SK-N-SH (cell line): ENCODE data around the gene PF4V1. TPM values are rescaled to one million over a fixed set of nuclear protein-coding genes. Genes with fewer than 3 reads are reported as not detected.

Experiments used
- CTCF ChIA-PET: fragments of 300-600, 350-600 bp; formaldehyde crosslinking; extraction: SDS; loops from one replicate; lab custom pipeline; 2021; lab: Yijun Ruan, JAX
- POLR2A ChIA-PET: fragments of 350-600 bp; sonication (Branson Sonifier 250); formaldehyde crosslinking; extraction: SDS; loops from one replicate; lab custom pipeline; 2020; ENCODE audit warnings: antibody characterized with exemption, inconsistent platforms; lab: Yijun Ruan, JAX
- DNase-seq: peaks from one replicate; pipeline ENCODE4 v3.0.0; 2012
- H2AFZ ChIP-seq: fragments of 200-600 bp; sonication (generic); 2 replicates; pipeline ENCODE4 v1.8.1; 2016; ENCODE audit warnings: antibody characterized with exemption, mild to moderate bottlenecking, low read depth
- H3F3A ChIP-seq: fragments of 200-600 bp; sonication (generic); replicated peaks from 2 replicates; pipeline ENCODE3; 2016; ENCODE audit warnings: antibody characterized with exemption, mild to moderate bottlenecking; ENCODE audit not compliant: insufficient read depth
- H3K27ac ChIP-seq, 2 experiments: fragments of 200-500 bp in 1 of 2; fragments of 200-600 bp in 1 of 2; sonication (Bioruptor generic) in 1 of 2; sonication (generic), shearing (Covaris generic) in 1 of 2; 2 replicates each; pipeline versions ENCODE4 v1.5.1 to v1.6.1; 2014 to 2016; ENCODE audit warnings: low read depth in 2 of 2, inconsistent platforms in 1 of 2, low read length in 1 of 2, mild to moderate bottlenecking in 1 of 2, mixed read lengths in 1 of 2
- H3K27me3 ChIP-seq: fragments of 200-600 bp; sonication (generic), shearing (Covaris generic); 2 replicates; pipeline ENCODE4 v1.6.1; 2016; ENCODE audit warnings: mixed run types; ENCODE audit not compliant: insufficient read depth
- H3K36me3 ChIP-seq, 2 experiments: fragments of 200-500 bp in 1 of 2; fragments of 200-600 bp in 1 of 2; sonication (Bioruptor generic) in 1 of 2; sonication (generic) in 1 of 2; replicated peaks in 1 of 2; 2 replicates each; pipeline versions ENCODE3 to v1.5.1; 2014 to 2016; ENCODE audit warnings: low read length in 1 of 2, mild to moderate bottlenecking in 1 of 2; ENCODE audit not compliant: insufficient read depth in 2 of 2, control insufficient read depth in 1 of 2
- H3K4me1 ChIP-seq, 2 experiments: fragments of 200-500 bp in 1 of 2; fragments of 200-600 bp in 1 of 2; sonication (Bioruptor generic) in 1 of 2; sonication (generic), shearing (Covaris generic) in 1 of 2; 2 replicates each; pipeline versions ENCODE4 v1.5.1 to v1.6.1; 2014 to 2016; ENCODE audit warnings: low read depth in 1 of 2, low read length in 1 of 2, mixed run types in 1 of 2; ENCODE audit not compliant: insufficient read depth in 2 of 2, control insufficient read depth in 1 of 2
- H3K4me2 ChIP-seq: fragments of 200-600 bp; sonication (generic), shearing (Covaris generic); 2 replicates; pipeline ENCODE4 v1.6.1; 2017; ENCODE audit warnings: mixed run types
- H3K4me3 ChIP-seq, 2 experiments: fragments of 200-500 bp in 1 of 2; fragments of 200-600 bp in 1 of 2; sonication (Bioruptor generic) in 1 of 2; sonication (generic), shearing (Covaris generic) in 1 of 2; 2 replicates each; pipeline versions ENCODE4 v1.5.1 to v1.8.1; 2014 to 2016; ENCODE audit warnings: low read depth in 2 of 2, inconsistent platforms in 1 of 2, low read length in 1 of 2, mild to moderate bottlenecking in 1 of 2, mixed read lengths in 1 of 2, moderate library complexity in 1 of 2
- H3K79me2 ChIP-seq: fragments of 200-600 bp; sonication (generic); 2 replicates; pipeline ENCODE4 v1.8.1; 2017; ENCODE audit warnings: mild to moderate bottlenecking; ENCODE audit not compliant: insufficient read depth
- H3K9ac ChIP-seq: fragments of 200-600 bp; sonication (generic); 2 replicates; pipeline ENCODE4 v1.6.1; 2017; ENCODE audit warnings: mixed run types
- H3K9me2 ChIP-seq: fragments of 200-600 bp; sonication (generic); 2 replicates; pipeline ENCODE4 v1.6.1; 2017; ENCODE audit warnings: mixed run types
- H3K9me3 ChIP-seq: fragments of 200-600 bp; sonication (generic); 2 replicates; pipeline ENCODE4 v1.6.1; 2017; ENCODE audit warnings: mixed run types, mild to moderate bottlenecking, moderate library complexity
- H4K20me1 ChIP-seq: fragments of 200-600 bp; sonication (generic); 2 replicates; pipeline ENCODE4 v1.6.1; 2017; ENCODE audit warnings: mild to moderate bottlenecking, mixed run types; ENCODE audit not compliant: insufficient read depth
- CHD2 ChIP-seq: fragments of 150-350 bp; IDR thresholded peaks from 2 replicates; pipeline ENCODE4 v1.6.1; 2018; ENCODE audit warnings: low read length; ENCODE audit not compliant: partially characterized antibody
- EZH2phosphoT487 ChIP-seq: fragments of 200-600 bp; sonication (generic); IDR thresholded peaks from 2 replicates; pipeline ENCODE4 v1.6.1; 2017; ENCODE audit warnings: low read depth, mixed run types, mild to moderate bottlenecking, antibody characterized with exemption, moderate library complexity, borderline replicate concordance
- FOXJ3 ChIP-seq: sonication (generic); formaldehyde crosslinking; IDR thresholded peaks from 2 replicates; pipeline ENCODE4 v1.5.1; 2020; ENCODE audit warnings: mild to moderate bottlenecking, missing genetic modification reagents
- FOXM1 ChIP-seq: IDR thresholded peaks from 2 replicates; pipeline ENCODE4 v1.4.0; 2012; ENCODE audit warnings: low read depth, mild to moderate bottlenecking
- GATA2 ChIP-seq: sonication (generic); formaldehyde crosslinking; IDR thresholded peaks from 2 replicates; pipeline ENCODE4 v1.5.0; 2020; ENCODE audit warnings: mild to moderate bottlenecking, missing genetic modification reagents
- IRF3 ChIP-seq: fragments of 150-350 bp; IDR thresholded peaks from 2 replicates; pipeline ENCODE4 v1.6.1; 2016; ENCODE audit warnings: mild to moderate bottlenecking, low read depth, low read length
- MAX ChIP-seq: IDR thresholded peaks from 2 replicates; pipeline ENCODE4 v1.4.0; 2012; ENCODE audit warnings: low read depth
- MEF2A ChIP-seq: IDR thresholded peaks from 2 replicates; pipeline ENCODE4 v1.4.0; 2012; ENCODE audit warnings: low read depth, borderline replicate concordance
- MXI1 ChIP-seq: IDR thresholded peaks from 2 replicates; pipeline ENCODE4 v1.6.1; 2012; ENCODE audit warnings: mild to moderate bottlenecking, low read depth, low read length, improper control_type of control experiment
- NFIC ChIP-seq: IDR thresholded peaks from 2 replicates; pipeline ENCODE4 v1.4.0; 2012; ENCODE audit warnings: borderline replicate concordance
- NRF1 ChIP-seq: IDR thresholded peaks from 2 replicates; pipeline ENCODE4 v1.6.1; 2012; ENCODE audit warnings: low read depth, mild to moderate bottlenecking, low read length
- REST ChIP-seq: IDR thresholded peaks from 2 replicates; pipeline ENCODE4 v1.6.1; 2012; ENCODE audit warnings: mild to moderate bottlenecking, low read depth, low read length, moderate library complexity
- RFX5 ChIP-seq: IDR thresholded peaks from 2 replicates; pipeline ENCODE4 v1.6.1; 2012; ENCODE audit warnings: mild to moderate bottlenecking, improper control_type of control experiment, low read length
- RXRA ChIP-seq: IDR thresholded peaks from 2 replicates; pipeline ENCODE4 v1.4.0; 2012; ENCODE audit warnings: low read depth, mild to moderate bottlenecking, borderline replicate concordance
- SIN3A ChIP-seq: IDR thresholded peaks from 2 replicates; pipeline ENCODE4 v1.6.1; 2012; ENCODE audit warnings: low read depth, mild to moderate bottlenecking, low read length, moderate library complexity, borderline replicate concordance
- TEAD4 ChIP-seq: IDR thresholded peaks from 2 replicates; pipeline ENCODE4 v1.4.0; 2012; ENCODE audit warnings: mild to moderate bottlenecking, borderline replicate concordance; ENCODE audit not compliant: insufficient read depth
- USF2 ChIP-seq: fragments of 150-350 bp; IDR thresholded peaks from 2 replicates; pipeline ENCODE4 v1.6.1; 2017; ENCODE audit warnings: antibody characterized with exemption, low read length, low read depth, borderline replicate concordance
- WGBS: methylation state at CpG from one replicate; pipeline ENCODE4 v1.1.6; 2017; ENCODE audit warnings: low lambda C conversion rate; 5-methylcytosine and 5-hydroxymethylcytosine counted together
- polyA plus RNA-seq, 3 experiments: library from polyadenylated mRNA; depleted of rRNA; stranded (reverse); fragments of >200 nt; gene quantifications; 2 replicates each; pipeline ENCODE4 v1.2.3, GENCODE V29; 2012
- TF ChIP-seq, protein P1 (sequence below): IDR thresholded peaks from 2 replicates; pipeline ENCODE4; 2012

Gene PF4V1
- polyA plus RNA-seq, 1 of the 3 experiments (the other 2 are of a cell fraction): not detected

GRCh38 chr4:73821325-73821724 lies 31.8 kb upstream of the PF4V1 start (continued):
- TF ChIP-seq REST: no peak
- no peak for TF ChIP-seq GATA2
- no peak for TF ChIP-seq FOXJ3 (CRISPR knock-in tag)
- no peak for TF ChIP-seq MAX
- TF ChIP-seq CHD2: no peak
- no peak for TF ChIP-seq RFX5
- no peak for TF ChIP-seq TEAD4
- TF ChIP-seq, protein P1, sequence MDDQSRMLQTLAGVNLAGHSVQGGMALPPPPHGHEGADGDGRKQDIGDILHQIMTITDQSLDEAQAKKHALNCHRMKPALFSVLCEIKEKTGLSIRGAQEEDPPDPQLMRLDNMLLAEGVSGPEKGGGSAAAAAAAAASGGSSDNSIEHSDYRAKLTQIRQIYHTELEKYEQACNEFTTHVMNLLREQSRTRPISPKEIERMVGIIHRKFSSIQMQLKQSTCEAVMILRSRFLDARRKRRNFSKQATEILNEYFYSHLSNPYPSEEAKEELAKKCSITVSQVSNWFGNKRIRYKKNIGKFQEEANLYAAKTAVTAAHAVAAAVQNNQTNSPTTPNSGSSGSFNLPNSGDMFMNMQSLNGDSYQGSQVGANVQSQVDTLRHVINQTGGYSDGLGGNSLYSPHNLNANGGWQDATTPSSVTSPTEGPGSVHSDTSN: no peak
- no peak for TF ChIP-seq NRF1
- TF ChIP-seq FOXM1: no peak
- TF ChIP-seq USF2: no peak

- Histone ChIP-seq H3K27ac (no peak overlapping the region), H3K4me2 (no peak overlapping the region), H3K36me3 (no peaks in the 10 kb centered on the region), H3F3A (no peaks in the 10 kb centered on the region), H3K9ac (no peak overlapping the region), H3K27me3 (no peaks in the 10 kb centered on the region), H3K9me2 (no peaks in the 10 kb centered on the region), H3K79me2 (no peaks in the 10 kb centered on the region), H3K4me1 (0 out of 4 replicates have a peak, but pooled peaks cover 0 to 4% of the 10 kb centered on the region in 2 experiments), H2AFZ (no peak overlapping the region), H3K9me3 (no peaks in the 10 kb centered on the region), H3K4me3 (no peak overlapping the region), H4K20me1 (no peaks in the 10 kb centered on the region)
- ChIA-PET POLR2A (no interaction called here), CTCF (interaction anchor here (1.0 kb wide), 1 partner anchor 92 kb away, joined by 3 read pairs; no protein-coding TSS in a partner anchor)
- no peak for DNase-seq
- no peak for TF ChIP-seq RFX5
- no peak for TF ChIP-seq NFIC
- no peak for TF ChIP-seq EZH2phosphoT487
- TF ChIP-seq MAX: no peak
- no peak for TF ChIP-seq FOXJ3 (CRISPR knock-in tag)
- TF ChIP-seq MEF2A: no peak
- TF ChIP-seq, protein P1: no peak
- TF ChIP-seq FOXM1: no peak
- TF ChIP-seq RXRA: no peak
- TF ChIP-seq SIN3A: no peak
- TF ChIP-seq IRF3: no peak
- TF ChIP-seq MXI1: no peak
- 5% methylated on average over 3 of the region's 3 CpGs for WGBS
Measured at GRCh38 chr4:73822389-73822788, 30.7 kb upstream of the PF4V1 start.
